ENCODE results near the gene FN3KRP.

The FN3KRP gene

DNA sequence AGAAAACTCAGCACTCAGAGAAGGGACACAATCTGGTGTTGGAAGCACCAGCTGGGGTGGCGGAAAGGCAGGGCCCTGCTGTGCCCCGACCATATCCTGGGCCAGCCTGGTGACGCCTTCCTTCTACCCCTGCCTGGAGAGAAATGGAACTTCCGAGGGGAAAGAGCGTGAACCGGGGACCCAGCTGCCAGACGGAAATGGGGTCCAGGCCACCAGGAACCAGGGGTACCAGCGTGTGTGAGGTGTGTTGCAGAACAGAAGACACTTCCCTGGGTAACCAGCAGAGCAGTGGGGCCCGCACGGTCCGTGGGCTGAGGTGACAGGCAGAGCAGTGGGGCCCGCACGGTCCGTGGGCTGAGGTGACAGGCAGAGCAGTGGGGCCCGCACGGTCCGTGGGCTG lies 24.8 kb upstream of the FN3KRP start:
- peaks cover 26% of the 10 kb centered on the region for H3K27me3 ChIP-seq
- H3K36me3 ChIP-seq = no peaks in the 10 kb centered on the region
- TF ChIP-seq CTCF (IDR thresholded peaks at IDR 0.05) = no peak
- H3K27ac ChIP-seq = no peak overlapping the region
- no peak overlapping the region for H3K4me3 ChIP-seq (ENCODE audit: low read depth in 1 of 2, low read length in 1 of 2)
- no peaks in the 10 kb centered on the region for H3K4me1 ChIP-seq (ENCODE audit: control insufficient read depth in 1 of 2, insufficient read depth in 1 of 2, low read depth in 1 of 2, low read length in 1 of 2)
- H3K9me3 ChIP-seq = no peaks in the 10 kb centered on the region

DNA sequence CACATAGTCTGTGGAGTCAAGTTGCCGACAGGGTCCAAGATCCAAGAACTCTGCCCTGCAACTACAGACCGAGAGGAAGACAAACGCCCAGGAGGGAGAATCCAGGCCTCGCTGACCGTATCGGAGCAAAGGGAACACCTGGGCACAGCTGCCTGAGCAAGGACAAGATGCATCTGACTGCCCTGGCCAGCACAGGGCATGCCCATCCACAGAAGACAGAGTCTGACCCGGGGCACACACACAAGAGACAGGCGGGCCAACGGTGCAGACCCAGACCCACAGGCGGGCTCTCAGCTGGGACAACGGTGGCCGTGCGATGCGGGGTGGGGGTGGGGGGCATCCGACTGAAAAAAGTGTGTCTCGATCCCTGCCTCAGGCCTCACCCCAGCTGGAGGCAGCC lies 24.2 kb upstream of the FN3KRP start:
- Histone ChIP-seq H3K4me3 (ENCODE audit: low read depth in 1 of 2, low read length in 1 of 2) (no peak overlapping the region), H3K4me1 (ENCODE audit: control insufficient read depth in 1 of 2, insufficient read depth in 1 of 2, low read depth in 1 of 2, low read length in 1 of 2) (peaks cover 3 to 5% of the 10 kb centered on the region in 2 experiments), H3K27ac (no peak overlapping the region), H3K36me3 (no peaks in the 10 kb centered on the region), H3K9me3 (no peaks in the 10 kb centered on the region), H3K27me3 (peaks cover 32% of the 10 kb centered on the region)
- TF ChIP-seq CTCF (IDR thresholded peaks at IDR 0.05) = no peak

- Histone ChIP-seq H3K4me1 (ENCODE audit: control insufficient read depth in 1 of 2, insufficient read depth in 1 of 2, low read depth in 1 of 2, low read length in 1 of 2) (peaks cover 12 to 14% of the 10 kb centered on the region in 2 experiments), H3K9me3 (no peaks in the 10 kb centered on the region), H3K36me3 (no peaks in the 10 kb centered on the region), H3K27ac (no peak overlapping the region), H3K27me3 (peaks cover 42% of the 10 kb centered on the region), H3K4me3 (ENCODE audit: low read depth in 1 of 2, low read length in 1 of 2) (no peak overlapping the region)
- no peak for TF ChIP-seq CTCF (IDR thresholded peaks at IDR 0.05)
Measured at GRCh38 chr17:82693168-82693867, 23.2 kb upstream of the FN3KRP start.

- Histone ChIP-seq H3K27ac (no peak overlapping the region), H3K4me3 (ENCODE audit: low read depth in 1 of 2, low read length in 1 of 2) (no peak overlapping the region), H3K27me3 (peaks cover 56% of the 10 kb centered on the region), H3K36me3 (no peaks in the 10 kb centered on the region), H3K9me3 (no peaks in the 10 kb centered on the region), H3K4me1 (ENCODE audit: control insufficient read depth in 1 of 2, insufficient read depth in 1 of 2, low read depth in 1 of 2, low read length in 1 of 2) (peaks cover 16 to 20% of the 10 kb centered on the region in 2 experiments)
- no peak for TF ChIP-seq CTCF (IDR thresholded peaks at IDR 0.05)
Measured at GRCh38 chr17:82694647-82695046, 21.9 kb upstream of the FN3KRP start.

- no peak for TF ChIP-seq CTCF (IDR thresholded peaks at IDR 0.05)
- Histone ChIP-seq H3K4me1 (ENCODE audit: control insufficient read depth in 1 of 2, insufficient read depth in 1 of 2, low read depth in 1 of 2, low read length in 1 of 2) (peaks cover 16 to 20% of the 10 kb centered on the region in 2 experiments), H3K27ac (no peak overlapping the region), H3K4me3 (ENCODE audit: low read depth in 1 of 2, low read length in 1 of 2) (no peak overlapping the region), H3K9me3 (no peaks in the 10 kb centered on the region), H3K36me3 (no peaks in the 10 kb centered on the region), H3K27me3 (peaks cover 70% of the 10 kb centered on the region)
Measured at GRCh38 chr17:82696259-82696658, 20.2 kb upstream of the FN3KRP start.

All from neutrophil (primary cell).